ENCODE measurements around the gene DET1. TPM values are rescaled to one million over a fixed set of nuclear protein-coding genes. Genes with fewer than 3 reads are reported as not detected.
"Not testable (repeated sequence)": the region's sequence is repeated elsewhere in the genome, so short reads cannot be mapped to it uniquely, and the experiment has no call there.

Gene DET1
- total RNA-seq, 4 donors from 2014 or later = 4.0 to 6.6 (median 5.6) TPM

GRCh38 chr15:88543065-88543776 is 3.3 kb downstream of the DET1 start:
- peaks cover 0 to 4% (median 2%) of the 10 kb centered on the region in 4 donors for H3K36me3 ChIP-seq
- no peak overlapping the region for H3K27ac ChIP-seq (replicated peaks in 1 of 4)
- H3K9me3 ChIP-seq = no peaks in the 10 kb centered on the region
- H3K4me3 ChIP-seq = no peak overlapping the region
- intact Hi-C loops (cut with DNase I) = no loop called here
- no peak for DNase-seq (ENCODE audit: extremely low spot score)
- 82% methylated on average over 13 of the region's 13 CpGs for WGBS
- H3K27me3 ChIP-seq = no peaks in the 10 kb centered on the region
- no peak for TF ChIP-seq POLR2AphosphoS5 (IDR thresholded peaks at IDR 0.05)
- no peak for TF ChIP-seq EP300 (IDR thresholded peaks at IDR 0.05)
- no peak for TF ChIP-seq POLR2A (IDR thresholded peaks at IDR 0.05; ENCODE audit: low read depth)
- TF ChIP-seq CTCF (IDR thresholded peaks at IDR 0.05) = no peak
- H3K4me1 ChIP-seq = peaks cover 10 to 24% (median 17%) of the 10 kb centered on the region in 4 donors

GRCh38 chr15:88542342-88542733 is 4.1 kb downstream of the DET1 start:
- intact Hi-C loops (cut with DNase I) = no loop called here
- Histone ChIP-seq H3K27me3 (no peaks in the 10 kb centered on the region), H3K36me3 (peaks cover 0 to 4% (median 2%) of the 10 kb centered on the region in 4 donors), H3K4me1 (peaks cover 10 to 24% (median 17%) of the 10 kb centered on the region in 4 donors), H3K4me3 (no peak overlapping the region), H3K27ac (replicated peaks in 1 of 4) (peak overlapping the region in 1 of 4 donors; percentile 33), H3K9me3 (no peaks in the 10 kb centered on the region)
- WGBS = 71% methylated on average over 8 of the region's 8 CpGs
- TF ChIP-seq EP300 (IDR thresholded peaks at IDR 0.05) (no peak), POLR2AphosphoS5 (IDR thresholded peaks at IDR 0.05) (no peak), CTCF (IDR thresholded peaks at IDR 0.05) (no peak)
- DNase-seq (ENCODE audit: extremely low spot score) = no peak

- H3K4me1 ChIP-seq = peaks cover 7 to 21% (median 14%) of the 10 kb centered on the region in 4 donors
- 89% methylated on average over 16 of the region's 16 CpGs for WGBS
These were observed 4.7 kb downstream of the DET1 start for GRCh38 chr15:88541709-88542341.

GRCh38 chr15:88541111-88541510 is 5.4 kb downstream of the DET1 start:
- peaks cover 6 to 21% (median 13%) of the 10 kb centered on the region in 4 donors for H3K4me1 ChIP-seq
- H3K9me3 ChIP-seq; H3K4me3 ChIP-seq; DNase-seq (ENCODE audit: extremely low spot score); H3K36me3 ChIP-seq; H3K27ac ChIP-seq (replicated peaks in 1 of 4); intact Hi-C loops (cut with DNase I); H3K27me3 ChIP-seq: not testable (repeated sequence)
- WGBS = 85% methylated on average over 7 of the region's 9 CpGs

More at GRCh38 chr15:88541709-88542341, 4.7 kb downstream of the DET1 start:
- Histone ChIP-seq H3K36me3 (peaks cover 0 to 4% (median 2%) of the 10 kb centered on the region in 4 donors), H3K4me3 (no peak overlapping the region), H3K9me3 (no peaks in the 10 kb centered on the region), H3K27ac (replicated peaks in 1 of 4) (no peak overlapping the region), H3K27me3 (no peaks in the 10 kb centered on the region)
- no peak for TF ChIP-seq EP300 (IDR thresholded peaks at IDR 0.05)
- no peak for TF ChIP-seq POLR2A (IDR thresholded peaks at IDR 0.05; ENCODE audit: low read depth)
- DNase-seq (ENCODE audit: extremely low spot score) = peak; percentile 21
- intact Hi-C loops (cut with DNase I) = no loop called here

- peaks cover 3 to 19% (median 11%) of the 10 kb centered on the region in 4 donors for H3K4me1 ChIP-seq
- DNase-seq (ENCODE audit: extremely low spot score); H3K27me3 ChIP-seq; H3K27ac ChIP-seq (replicated peaks in 1 of 4); H3K9me3 ChIP-seq; H3K4me3 ChIP-seq; H3K36me3 ChIP-seq; intact Hi-C loops (cut with DNase I): not testable (repeated sequence)
- WGBS = 57% methylated on average over 1 of the region's 2 CpGs
These were observed 6.1 kb downstream of the DET1 start for GRCh38 chr15:88540350-88540749.

- no peak for DNase-seq (ENCODE audit: extremely low spot score)
- H3K4me3 ChIP-seq = no peak overlapping the region
- peaks cover 0 to 16% (median 6%) of the 10 kb centered on the region in 4 donors for H3K4me1 ChIP-seq
- WGBS = 74% methylated on average over 4 of the region's 4 CpGs
- TF ChIP-seq POLR2A (IDR thresholded peaks at IDR 0.05; ENCODE audit: low read depth) (no peak), CTCF (IDR thresholded peaks at IDR 0.05) (no peak), EP300 (IDR thresholded peaks at IDR 0.05) (no peak), POLR2AphosphoS5 (IDR thresholded peaks at IDR 0.05) (no peak)
- intact Hi-C loops (cut with DNase I) = no loop called here
- peaks cover 0 to 4% (median 2%) of the 10 kb centered on the region in 4 donors for H3K36me3 ChIP-seq
- H3K9me3 ChIP-seq = no peaks in the 10 kb centered on the region
- H3K27ac ChIP-seq (replicated peaks in 1 of 4) = no peak overlapping the region
- H3K27me3 ChIP-seq = no peaks in the 10 kb centered on the region
These were observed 7.0 kb downstream of the DET1 start for GRCh38 chr15:88539441-88539840.
